H1 (cell line): Measurements from ENCODE around the gene SLK. TPM values are rescaled to one million over a fixed set of nuclear protein-coding genes. Genes with fewer than 3 reads are reported as not detected.
A peak's percentile ranks its signal among the peaks of the same experiment; 100 is the strongest.

Source experiments
- CTCF ChIA-PET: fragments of 300-600 bp; sonication (Branson Sonifier 250); formaldehyde crosslinking; loops from one replicate; lab custom pipeline; 2021; ENCODE audit not compliant: partially characterized antibody; lab: Charles Lee
- POLR2A ChIA-PET: fragments of 300-600 bp; sonication (Branson Sonifier 250); formaldehyde crosslinking; loops from one replicate; lab custom pipeline; 2021; ENCODE audit warnings: inconsistent platforms; ENCODE audit not compliant: partially characterized antibody; lab: Charles Lee
- DNase-seq, 2 experiments: peaks; one replicate each; pipeline versions ENCODE4 v3.0.0 to v3.0.0-alpha.2; 2010 to 2022; ENCODE audit warnings: low spot score in 2 of 2, low read depth in 1 of 2, mixed read lengths in 1 of 2
- FAIRE-seq: peaks from 2 replicates; lab custom pipeline; 2011; peaks lifted over from hg19 to GRCh38; lab: Jason Lieb, UNC
- H2AFZ ChIP-seq: 2 replicates; pipeline ENCODE4 v1.8.1; 2012; ENCODE audit warnings: low read length, inconsistent platforms
- H2AK5ac ChIP-seq: 2 replicates; pipeline ENCODE4 v1.6.1; 2013; ENCODE audit warnings: low read depth, low read length
- H2BK120ac ChIP-seq: replicated peaks from 2 replicates; pipeline ENCODE3; 2013; ENCODE audit warnings: low read depth, low read length, inconsistent platforms
- H2BK12ac ChIP-seq: 2 replicates; pipeline ENCODE4 v1.6.1; 2013; ENCODE audit warnings: low read depth, low read length
- H2BK15ac ChIP-seq: 2 replicates; pipeline ENCODE4 v1.6.1; 2013; ENCODE audit warnings: low read length
- H2BK20ac ChIP-seq: 2 replicates; pipeline ENCODE4 v1.6.1; 2013; ENCODE audit warnings: low read length
- H2BK5ac ChIP-seq: 2 replicates; pipeline ENCODE4 v1.6.1; 2013; ENCODE audit warnings: low read depth, low read length
- H3K14ac ChIP-seq: 2 replicates; pipeline ENCODE4 v1.6.1; 2013; ENCODE audit warnings: inconsistent platforms; ENCODE audit not compliant: insufficient read length
- H3K18ac ChIP-seq: 2 replicates; pipeline ENCODE4 v1.6.1; 2013; ENCODE audit warnings: low read length; ENCODE audit errors: extremely low read depth
- H3K23ac ChIP-seq: 2 replicates; pipeline ENCODE4 v1.6.1; 2013; ENCODE audit warnings: inconsistent platforms; ENCODE audit not compliant: insufficient read length
- H3K23me2 ChIP-seq: 2 replicates; pipeline ENCODE4 v1.6.1; 2013; ENCODE audit warnings: low read depth, low read length
- H3K27ac ChIP-seq: 2 replicates; pipeline ENCODE4 v1.6.1; 2011; ENCODE audit warnings: low read depth, low read length, inconsistent platforms
- H3K27me3 ChIP-seq, 4 experiments: replicated peaks in 1 of 4; 1 replicate in 1 of 4; 2 replicates in 3 of 4; pipeline versions ENCODE4 v1.6.1 to v1.8.1; 2011 to 2013; ENCODE audit warnings: low read length in 3 of 4, mild to moderate bottlenecking in 3 of 4, inconsistent platforms in 2 of 4, mixed read lengths in 2 of 4, moderate library complexity in 1 of 4; ENCODE audit not compliant: control insufficient read depth in 3 of 4, insufficient read depth in 3 of 4; ENCODE audit errors: extremely low read depth in 1 of 4
- H3K36me3 ChIP-seq, 4 experiments: 2 replicates each; pipeline versions ENCODE4 v1.6.1 to v1.8.1; 2011 to 2013; ENCODE audit warnings: mild to moderate bottlenecking in 4 of 4, low read length in 3 of 4, moderate library complexity in 2 of 4, control low read depth in 1 of 4, inconsistent platforms in 1 of 4; ENCODE audit not compliant: insufficient read depth in 4 of 4, control insufficient read depth in 2 of 4
- H3K4ac ChIP-seq: replicated peaks from 2 replicates; pipeline ENCODE3; 2013; ENCODE audit warnings: low read length, low read depth, mixed read lengths, inconsistent platforms; ENCODE audit not compliant: insufficient read length
- H3K4me1 ChIP-seq, 4 experiments: replicated peaks in 1 of 4; 1 replicate in 1 of 4; 2 replicates in 3 of 4; pipeline versions ENCODE4 v1.6.1 to v1.8.1; 2011 to 2013; ENCODE audit warnings: low read length in 3 of 4, inconsistent platforms in 2 of 4, mixed read lengths in 1 of 4; ENCODE audit not compliant: insufficient read depth in 4 of 4, control insufficient read depth in 3 of 4
- H3K4me2 ChIP-seq, 2 experiments: 2 replicates each; pipeline versions ENCODE4 v1.6.1 to v1.8.1; 2011 to 2013; ENCODE audit warnings: low read depth in 2 of 2, low read length in 2 of 2, control low read depth in 1 of 2, inconsistent platforms in 1 of 2, mild to moderate bottlenecking in 1 of 2; ENCODE audit not compliant: insufficient read depth in 1 of 2
- H3K4me3 ChIP-seq, 4 experiments: fragments of 200-600, 300-600 bp in 1 of 4; sonication (generic), shearing (Covaris generic), sonication (Bioruptor Twin) in 1 of 4; 2 replicates each; pipeline versions ENCODE4 v1.5.1 to v1.8.1; 2011 to 2016; ENCODE audit warnings: low read length in 4 of 4, low read depth in 3 of 4, control low read depth in 2 of 4, inconsistent platforms in 2 of 4, mild to moderate bottlenecking in 2 of 4, mixed read lengths in 1 of 4, moderate library complexity in 1 of 4; ENCODE audit not compliant: insufficient read depth in 2 of 4; ENCODE audit errors: extremely low read depth in 1 of 4
- H3K56ac ChIP-seq: replicated peaks from 2 replicates; pipeline ENCODE3; 2013; ENCODE audit warnings: low read depth, mild to moderate bottlenecking, mixed read lengths, low read length, inconsistent platforms; ENCODE audit not compliant: insufficient read length
- H3K79me1 ChIP-seq: 2 replicates; pipeline ENCODE4 v1.6.1; 2013; ENCODE audit warnings: low read depth, low read length, control low read depth
- H3K79me2 ChIP-seq, 2 experiments: 2 replicates each; pipeline versions ENCODE4 v1.6.1 to v1.8.1; 2012 to 2013; ENCODE audit warnings: low read length in 2 of 2, mild to moderate bottlenecking in 2 of 2, inconsistent platforms in 1 of 2; ENCODE audit not compliant: insufficient read depth in 2 of 2, control insufficient read depth in 1 of 2
- H3K9ac ChIP-seq, 4 experiments: replicated peaks in 1 of 4; 1 replicate in 1 of 4; 2 replicates in 3 of 4; pipeline versions ENCODE4 v1.6.1 to v1.8.1; 2011 to 2013; ENCODE audit warnings: low read depth in 3 of 4, low read length in 3 of 4, control low read depth in 2 of 4, mild to moderate bottlenecking in 2 of 4, moderate library complexity in 2 of 4, inconsistent platforms in 1 of 4; ENCODE audit errors: extremely low read depth in 1 of 4
- H3K9me3 ChIP-seq, 2 experiments: 2 replicates each; pipeline versions ENCODE4 v1.6.1 to v1.8.1; 2012 to 2013; ENCODE audit warnings: mild to moderate bottlenecking in 2 of 2, moderate library complexity in 2 of 2, control low read depth in 1 of 2, inconsistent platforms in 1 of 2, low read depth in 1 of 2, low read length in 1 of 2, mixed read lengths in 1 of 2; ENCODE audit not compliant: insufficient read depth in 2 of 2
- H4K20me1 ChIP-seq, 2 experiments: replicated peaks in 1 of 2; 2 replicates each; pipeline versions ENCODE3 to v1.8.1; 2011 to 2013; ENCODE audit warnings: inconsistent platforms in 2 of 2, low read length in 2 of 2, mild to moderate bottlenecking in 1 of 2; ENCODE audit not compliant: insufficient read depth in 2 of 2, control insufficient read depth in 1 of 2
- H4K5ac ChIP-seq: 2 replicates; pipeline ENCODE4 v1.6.1; 2013; ENCODE audit warnings: low read length, low read depth, mixed read lengths, inconsistent platforms; ENCODE audit not compliant: insufficient read length
- H4K8ac ChIP-seq: 2 replicates; pipeline ENCODE4 v1.8.0; 2013; ENCODE audit warnings: mild to moderate bottlenecking, moderate library complexity, low read length, inconsistent platforms; ENCODE audit not compliant: insufficient read depth; ENCODE audit errors: extremely low read depth
- H4K91ac ChIP-seq: replicated peaks from 2 replicates; pipeline ENCODE3; 2013; ENCODE audit warnings: low read length, mixed read lengths, inconsistent platforms; ENCODE audit not compliant: insufficient read length
- BACH1 ChIP-seq: IDR thresholded peaks from 2 replicates; pipeline ENCODE4 v1.6.1; 2012; ENCODE audit warnings: low read length, improper control_type of control experiment
- BRCA1 ChIP-seq: IDR thresholded peaks from 2 replicates; pipeline ENCODE4 v1.6.1; 2012; ENCODE audit warnings: low read depth, low read length, improper control_type of control experiment
- CTBP2 ChIP-seq: IDR thresholded peaks from 2 replicates; pipeline ENCODE4 v1.7.0; 2011; ENCODE audit warnings: borderline replicate concordance, mild to moderate bottlenecking, moderate library complexity, mixed read lengths, low read length; ENCODE audit not compliant: insufficient read depth, insufficient read length
- SAP30 ChIP-seq: fragments of 300-600 bp; sonication (generic); IDR thresholded peaks from 2 replicates; pipeline ENCODE4 v1.7.1; 2012; ENCODE audit warnings: low read length, moderate library complexity, mild to moderate bottlenecking, inconsistent platforms; ENCODE audit not compliant: insufficient read depth, insufficient replicate concordance
- TAF7 ChIP-seq: optimal IDR thresholded peaks from 2 replicates; pipeline ENCODE3; 2011; ENCODE audit warnings: low read depth, mild to moderate bottlenecking, inconsistent platforms, low read length, moderate library complexity, borderline replicate concordance
- WGBS, 2 experiments: shearing (Covaris generic) in 1 of 2; methylation state at CpG; one replicate each; pipeline versions ENCODE4 v1.1.6 to v1.1.7; 2013 to 2015; ENCODE audit warnings: low lambda C conversion rate in 2 of 2, mixed read lengths in 2 of 2, inconsistent platforms in 1 of 2, low coverage in 1 of 2, missing lambda C conversion rate in 1 of 2; ENCODE audit not compliant: insufficient replicate concordance in 2 of 2, insufficient coverage in 1 of 2, insufficient read length in 1 of 2; ENCODE audit errors: extremely low coverage in 1 of 2, missing lambda C conversion rate in 1 of 2; 5-methylcytosine and 5-hydroxymethylcytosine counted together
- polyA plus RNA-seq, 7 experiments: library from polyadenylated mRNA; depleted of rRNA in 3 of 7; stranded (reverse) in 5 of 7; unstranded in 2 of 7; fragments of >200 nt in 5 of 7; fragments of 200-250 nt in 2 of 7; gene quantifications; 1 replicate in 5 of 7; 2 replicates in 1 of 7; 4 replicates in 1 of 7; pipeline versions ENCODE4 v1.2.1 to v1.2.3, GENCODE V29; 2011 to 2013; ENCODE audit warnings: missing spikeins in 2 of 7, mixed read lengths in 2 of 7
- total RNA-seq: library from RNA; stranded (reverse); fragmentation: NEBNext Ultra II Directional; extraction: Animal tissue kit (Norgen Biotek cat#: 25700); gene quantifications from 2 replicates; pipeline ENCODE4 v1.2.1, GENCODE V29; 2021

SLK gene
- total and polyA plus RNA-seq, 2 of the 8 experiments (the other 6 are each of a cell fraction or from before 2014, with no cell fraction given) = 2.7 to 18.3 TPM

DNA sequence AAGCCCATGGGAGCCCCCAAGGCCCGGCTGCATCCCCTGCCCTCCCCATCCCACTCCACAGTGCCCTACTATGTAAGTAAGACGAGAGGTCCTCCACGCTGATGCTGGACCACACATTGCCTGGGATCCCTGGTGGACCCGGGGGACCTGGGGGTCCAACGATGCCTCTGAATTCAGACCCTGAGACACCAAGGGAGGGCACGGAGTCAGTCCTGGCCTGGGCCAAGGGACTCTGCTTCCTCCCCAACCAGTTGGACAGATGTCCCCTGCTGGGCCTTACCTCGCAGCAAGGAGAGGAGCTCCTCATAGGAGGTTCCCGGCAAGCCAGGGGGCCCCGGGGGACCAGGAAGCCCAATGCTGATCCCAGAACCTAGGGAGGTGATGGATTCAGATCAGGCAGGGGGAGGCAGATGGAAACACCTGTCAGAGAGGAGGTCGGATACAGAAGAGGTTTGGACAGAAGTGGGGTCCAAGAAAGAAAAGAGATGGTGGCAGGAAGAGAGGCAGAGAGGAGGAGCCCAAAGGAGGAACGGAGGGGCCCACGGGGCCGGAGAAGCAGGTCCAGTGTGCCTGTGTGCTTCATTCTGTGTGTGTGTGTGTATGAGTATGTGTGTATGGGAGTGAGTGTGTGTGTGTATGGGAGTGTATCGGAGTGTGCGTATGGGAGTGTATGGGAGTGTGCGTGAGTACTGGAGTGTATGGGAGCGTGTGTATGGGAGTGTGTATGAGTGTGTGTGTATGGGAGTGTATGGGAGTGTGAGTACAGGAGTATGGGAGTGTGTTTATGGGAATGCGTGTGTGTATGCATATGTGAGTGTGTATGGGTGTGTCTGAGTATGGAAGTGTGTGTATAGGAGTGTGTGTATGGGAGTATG, 68.5 kb downstream of the SLK start:
- FAIRE-seq = no peak
- no peak overlapping the region for H3K9ac ChIP-seq
- H2BK20ac ChIP-seq = no peak overlapping the region
- no peaks in the 10 kb centered on the region for H3K9me3 ChIP-seq
- ChIA-PET CTCF (interaction anchor here (0.6 to 2.7 kb wide), 3 partner anchors 9 to 128 kb away, joined by 3 to 16 read pairs (median 3); no protein-coding TSS in a partner anchor), POLR2A (interaction anchor here (0.8 to 3.0 kb wide), 4 partner anchors 10 to 87 kb away, joined by 3 to 10 read pairs (median 4); partner anchors contain the start of gene SFR1)
- peak overlapping the region; percentile 36; the same call in 1 of the 2 replicates for H2BK15ac ChIP-seq
- no peak overlapping the region for H2BK120ac ChIP-seq
- peak overlapping the region; percentile 71 for H4K8ac ChIP-seq
- peak overlapping the region; percentile 95 for H3K56ac ChIP-seq
- peaks cover 3 to 15% (median 10%) of the 10 kb centered on the region in 4 experiments; a peak in 5 of 7 replicates for H3K4me1 ChIP-seq
- H3K36me3 ChIP-seq = no peaks in the 10 kb centered on the region; a peak in 1 of 8 replicates
- H2AK5ac ChIP-seq = peak overlapping the region; percentile 53; the same call in 1 of the 2 replicates
- H3K4me2 ChIP-seq = no peak overlapping the region
- H2AFZ ChIP-seq = no peak overlapping the region
- H3K23me2 ChIP-seq = peaks cover 10% of the 10 kb centered on the region; the same call in 1 of the 2 replicates
- no peaks in the 10 kb centered on the region for H3K79me2 ChIP-seq
- no peak overlapping the region for H3K18ac ChIP-seq
- DNase-seq = peak in 1 of 2 experiments; percentile 44
- H2BK12ac ChIP-seq = 0 out of 2 replicates have a peak overlapping the region, but pooled peaks have one; percentile 17
- no peaks in the 10 kb centered on the region for H3K27me3 ChIP-seq
- H4K5ac ChIP-seq = no peak overlapping the region
- no peak overlapping the region for H3K4ac ChIP-seq
- no peak overlapping the region for H3K23ac ChIP-seq
- H4K91ac ChIP-seq = peak overlapping the region; percentile 38
- H4K20me1 ChIP-seq = peaks cover 2 to 5% of the 10 kb centered on the region in 2 experiments
- no peaks in the 10 kb centered on the region; the same call in 1 of the 2 replicates for H3K79me1 ChIP-seq
- H3K4me3 ChIP-seq = no peak overlapping the region
- no peak overlapping the region; the same call in 1 of the 2 replicates for H2BK5ac ChIP-seq
- H3K14ac ChIP-seq = no peak overlapping the region
- 89 to 100% methylated on average over 3 to 17 of the region's 18 CpGs for WGBS, 2 experiments
- no peak overlapping the region for H3K27ac ChIP-seq
- no peak for TF ChIP-seq TAF7
- TF ChIP-seq SAP30 = no peak
- TF ChIP-seq CTBP2 = no peak
- no peak for TF ChIP-seq BACH1
- no peak for TF ChIP-seq BRCA1
